22Rv1 (cell line): Measurements from ENCODE around the gene POLN.

Experiments
- H3K27ac ChIP-seq: fragments of 450-650 bp; 2 replicates; pipeline ENCODE4 v1.5.1; 2017
- ZFX ChIP-seq: fragments of 450-650 bp; IDR thresholded peaks from 2 replicates; pipeline ENCODE4 v1.6.1; 2017; ENCODE audit warnings: antibody characterized with exemption, borderline replicate concordance
- TF ChIP-seq, protein P1 (sequence below): fragments of 450-650 bp; IDR thresholded peaks from 2 replicates; pipeline ENCODE4 v1.5.1; 2017; ENCODE audit warnings: mild to moderate bottlenecking

The POLN gene

DNA sequence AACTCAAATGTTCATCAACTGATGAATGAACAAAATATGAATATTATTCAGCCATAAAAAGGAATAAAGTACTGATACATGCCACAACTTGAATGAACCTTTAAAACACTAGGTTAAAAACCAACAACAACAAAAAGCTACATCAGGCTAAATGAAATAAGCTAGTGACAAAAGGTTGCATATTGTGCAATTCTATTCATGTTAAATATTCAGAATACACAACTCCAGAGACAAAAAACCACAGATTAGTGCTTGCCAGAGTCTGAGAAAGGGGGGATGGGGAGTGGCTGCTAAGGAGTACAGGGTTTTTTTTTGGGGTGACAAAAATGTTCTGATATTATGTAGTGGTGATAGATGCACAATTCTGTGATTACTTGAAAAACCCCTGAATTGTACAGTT is 58.5 kb downstream of the POLN start:
- no peak for TF ChIP-seq ZFX
- TF ChIP-seq, protein P1, sequence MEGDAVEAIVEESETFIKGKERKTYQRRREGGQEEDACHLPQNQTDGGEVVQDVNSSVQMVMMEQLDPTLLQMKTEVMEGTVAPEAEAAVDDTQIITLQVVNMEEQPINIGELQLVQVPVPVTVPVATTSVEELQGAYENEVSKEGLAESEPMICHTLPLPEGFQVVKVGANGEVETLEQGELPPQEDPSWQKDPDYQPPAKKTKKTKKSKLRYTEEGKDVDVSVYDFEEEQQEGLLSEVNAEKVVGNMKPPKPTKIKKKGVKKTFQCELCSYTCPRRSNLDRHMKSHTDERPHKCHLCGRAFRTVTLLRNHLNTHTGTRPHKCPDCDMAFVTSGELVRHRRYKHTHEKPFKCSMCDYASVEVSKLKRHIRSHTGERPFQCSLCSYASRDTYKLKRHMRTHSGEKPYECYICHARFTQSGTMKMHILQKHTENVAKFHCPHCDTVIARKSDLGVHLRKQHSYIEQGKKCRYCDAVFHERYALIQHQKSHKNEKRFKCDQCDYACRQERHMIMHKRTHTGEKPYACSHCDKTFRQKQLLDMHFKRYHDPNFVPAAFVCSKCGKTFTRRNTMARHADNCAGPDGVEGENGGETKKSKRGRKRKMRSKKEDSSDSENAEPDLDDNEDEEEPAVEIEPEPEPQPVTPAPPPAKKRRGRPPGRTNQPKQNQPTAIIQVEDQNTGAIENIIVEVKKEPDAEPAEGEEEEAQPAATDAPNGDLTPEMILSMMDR = no peak
- H3K27ac ChIP-seq = no peak overlapping the region

DNA sequence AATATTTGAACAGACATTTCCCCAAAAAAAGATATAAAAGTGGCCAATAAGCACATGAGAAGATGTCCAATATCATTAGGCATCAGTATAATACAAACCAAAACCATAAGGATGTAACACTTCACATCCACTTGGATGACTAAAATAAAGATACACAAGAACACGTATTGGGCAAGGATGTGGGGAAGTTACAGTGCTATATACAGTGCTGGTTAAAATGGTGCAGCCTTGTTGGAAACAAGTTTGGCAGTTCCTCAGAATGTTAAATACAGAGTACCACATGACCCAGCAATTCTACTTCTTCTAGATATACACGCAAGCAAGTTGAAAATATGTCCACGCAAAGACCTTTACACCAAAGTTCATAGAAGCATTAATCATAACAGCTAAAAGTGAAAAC is 58.9 kb downstream of the POLN start:
- H3K27ac ChIP-seq = no peak overlapping the region
- TF ChIP-seq, protein P1 = no peak
- no peak for TF ChIP-seq ZFX

DNA sequence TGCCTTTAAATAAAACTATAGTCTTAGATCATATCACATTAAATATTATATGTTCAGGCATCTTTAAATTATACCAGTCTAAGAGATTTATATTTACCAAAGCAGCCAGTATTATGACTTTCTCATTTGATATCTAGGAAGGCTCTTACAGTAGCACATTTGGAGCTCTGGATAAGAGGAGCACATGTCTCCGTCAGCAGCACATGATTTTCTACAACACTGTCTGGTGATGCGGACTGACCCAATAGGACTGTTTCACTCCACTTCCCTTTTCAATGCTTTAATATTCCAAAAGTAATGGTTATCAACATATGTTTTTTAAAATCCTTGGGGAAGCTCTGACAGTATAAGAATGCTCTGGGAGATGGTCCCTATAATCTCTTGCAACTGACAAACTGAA is 61.5 kb downstream of the POLN start:
- TF ChIP-seq ZFX = no peak
- TF ChIP-seq, protein P1 = no peak
- peak overlapping the region; percentile 58 for H3K27ac ChIP-seq

DNA sequence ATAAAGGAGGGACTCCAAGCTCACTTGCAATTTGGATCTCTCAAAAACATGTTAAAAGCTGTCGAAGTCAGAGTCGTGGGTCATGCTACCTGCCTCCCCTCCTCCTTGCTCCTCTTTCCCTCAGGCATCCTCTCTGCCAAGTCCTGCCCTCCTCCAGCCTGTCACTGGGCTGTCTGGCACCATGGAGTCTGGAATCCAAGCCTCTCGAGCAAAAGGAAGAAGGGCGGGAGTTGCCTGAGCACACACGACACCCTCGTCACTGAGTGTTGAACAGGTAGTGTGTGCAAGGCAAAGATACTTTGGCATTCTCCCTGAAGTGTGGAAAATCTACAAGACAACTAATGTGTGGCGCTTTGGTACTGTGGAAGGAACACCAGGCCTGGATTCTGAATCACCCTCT is 62.2 kb downstream of the POLN start:
- peak overlapping the region; percentile 58 for H3K27ac ChIP-seq
- TF ChIP-seq, protein P1 = no peak
- TF ChIP-seq ZFX = no peak

- TF ChIP-seq ZFX = no peak
- TF ChIP-seq, protein P1 = no peak
- H3K27ac ChIP-seq = no peak overlapping the region
These were observed 62.9 kb downstream of the POLN start for GRCh38 chr4:2178986-2179385.

DNA sequence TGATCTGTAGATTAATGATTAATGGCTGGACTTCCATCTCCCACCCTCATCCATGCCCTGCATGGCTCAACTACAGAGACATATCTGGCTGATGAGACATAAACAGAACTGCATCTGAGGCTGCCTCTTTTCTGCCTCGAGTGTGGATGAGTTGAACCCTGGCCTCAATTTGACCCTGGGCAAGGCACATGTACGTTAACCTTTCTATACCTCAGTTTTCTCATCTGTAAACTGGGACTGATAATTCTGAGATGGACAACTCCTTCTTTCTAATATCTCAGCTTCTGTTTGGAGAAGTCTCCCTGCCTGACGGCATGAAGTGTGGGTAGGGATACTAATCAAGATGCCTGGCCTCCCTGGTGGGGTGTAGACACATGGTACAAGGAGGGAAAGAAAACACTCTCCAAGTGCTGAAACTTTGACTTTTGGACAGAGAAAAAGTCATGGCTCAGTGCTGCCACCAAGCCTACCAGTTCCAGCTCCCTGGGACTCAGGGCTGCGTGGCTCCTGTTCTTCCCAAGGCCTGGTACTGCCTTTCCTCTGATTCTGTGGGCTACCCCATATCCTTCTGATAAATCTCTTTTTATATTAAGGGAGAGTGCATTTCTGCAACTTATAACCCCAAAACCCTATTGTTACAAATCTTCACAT is 64.4 kb downstream of the POLN start:
- H3K27ac ChIP-seq = no peak overlapping the region
- TF ChIP-seq, protein P1 = peak; percentile 23; the same call in 1 of the 2 replicates
- no peak for TF ChIP-seq ZFX

DNA sequence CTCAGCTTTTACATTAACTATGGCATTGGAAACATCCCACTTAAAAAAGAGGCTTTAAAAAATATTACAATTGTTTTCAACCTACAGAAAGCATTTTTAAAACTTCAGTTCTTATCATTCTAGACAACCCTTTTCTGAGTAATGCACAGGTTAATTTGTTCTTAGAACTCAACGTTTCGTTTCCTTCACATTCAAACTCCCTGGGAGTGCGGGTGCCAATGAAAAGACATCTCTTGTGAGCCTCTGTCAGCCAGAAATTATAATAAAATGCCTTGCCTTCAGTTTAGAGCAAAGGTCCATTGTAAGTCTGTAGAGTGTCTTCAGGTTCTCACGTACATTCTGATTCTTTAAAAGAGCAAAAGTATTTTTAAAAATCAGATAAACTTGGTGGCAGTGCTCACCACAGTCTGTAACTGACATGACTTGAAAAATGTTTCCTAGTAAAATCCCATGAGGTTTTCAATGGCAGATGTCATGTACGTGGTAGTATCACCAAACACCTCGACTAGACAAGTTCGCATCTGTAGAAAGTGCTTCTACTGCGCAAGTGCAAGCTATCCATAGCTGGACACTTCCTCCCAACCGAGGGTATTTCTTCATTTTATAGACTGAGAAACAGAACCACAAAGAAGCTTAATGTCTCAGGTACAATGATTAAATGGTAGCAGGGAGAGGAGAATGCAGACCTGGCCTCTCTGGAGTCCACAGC is 65.8 kb downstream of the POLN start:
- H3K27ac ChIP-seq = no peak overlapping the region
- TF ChIP-seq, protein P1 = no peak
- no peak for TF ChIP-seq ZFX
